Body of pancreas (tissue), 4 donors: ENCODE data around the gene SLC6A20. TPM values are rescaled to one million over a fixed set of nuclear protein-coding genes. Genes with fewer than 3 reads are reported as not detected.

Experiments
- ATAC-seq: fragments of 150-250 bp; one replicate; pipeline ENCODE4 v1.9.1; 2016
- DNase-seq, 4 donors: peaks; one replicate each; pipeline ENCODE4 v3.0.0-alpha.2; 2019
- H3K27ac ChIP-seq, 4 donors: fragments of 200-600 bp; sonication (generic); 1 replicate in 3 of 4; 2 replicates in 1 of 4; pipeline versions ENCODE4 v1.5.1 to v1.6.1; 2016 to 2019; ENCODE audit warnings: mild to moderate bottlenecking in 1 of 4, mixed read lengths in 1 of 4, moderate library complexity in 1 of 4
- H3K27me3 ChIP-seq, 2 donors: fragments of 200-600 bp; sonication (generic); one replicate each; pipeline ENCODE4 v1.6.0; 2016; ENCODE audit warnings: mild to moderate bottlenecking in 1 of 2
- H3K36me3 ChIP-seq, 2 donors: fragments of 200-600 bp; sonication (generic); replicated peaks in 1 of 2; 2 replicates each; pipeline ENCODE4 v1.5.1; 2016; ENCODE audit warnings: low read depth in 2 of 2; ENCODE audit not compliant: insufficient read depth in 1 of 2
- H3K4me1 ChIP-seq: fragments of 200-600 bp; sonication (generic); one replicate; pipeline ENCODE4 v1.6.0; 2016
- H3K4me3 ChIP-seq, 2 donors: fragments of 200-600 bp; sonication (generic); 1 replicate in 1 of 2; 2 replicates in 1 of 2; pipeline ENCODE4 v1.5.1; 2016 to 2019
- H3K9me3 ChIP-seq, 3 donors: fragments of 200-600 bp; sonication (generic); 1 replicate in 2 of 3; 2 replicates in 1 of 3; pipeline ENCODE4 v1.5.1; 2016
- CTCF ChIP-seq, 7 experiments: fragments of 450-650 bp in 4 of 7; fragments of 200-600 bp in 3 of 7; sonication (generic) in 3 of 7; IDR thresholded peaks; one replicate each; pipeline ENCODE4 v1.5.1; 2016 to 2019; ENCODE audit warnings: antibody characterized with exemption in 7 of 7
- POLR2A ChIP-seq, 3 donors: fragments of 450-650 bp; IDR thresholded peaks; one replicate each; pipeline ENCODE4 v1.6.1; 2016; ENCODE audit warnings: antibody characterized with exemption in 3 of 3, mild to moderate bottlenecking in 2 of 3
- WGBS, 2 donors: methylation state at CpG; one replicate each; pipeline ENCODE4 v1.1.5; 2017; 5-methylcytosine and 5-hydroxymethylcytosine counted together
- intact Hi-C: fragments of 100-400 bp; cut with DNase I; formaldehyde crosslinking; loops from one replicate; pipeline ENCODE4 v1.15.1; 2023
- total RNA-seq, 2 donors: library from RNA; depleted of rRNA; stranded (reverse); fragments of >200 nt; gene quantifications; one replicate each; pipeline ENCODE4 v1.1.0, GENCODE V29; 2016

The SLC6A20 gene
- total RNA-seq, 2 donors from 2014 or later = 4.7 to 5.3 TPM

GRCh38 chr3:45841420-45841756 is 45.1 kb upstream of the SLC6A20 start:
- WGBS, 2 donors = 0% methylated on average over 12 to 15 of the region's 15 CpGs
- ATAC-seq (peak; percentile 24), DNase-seq (peak in 2 of 4 donors; percentile 6 to 11)
- H3K36me3 ChIP-seq = no peaks in the 10 kb centered on the region
- peak overlapping the region; percentile 28 to 99 for H3K4me3 ChIP-seq
- intact Hi-C loops = no loop called here
- no peaks in the 10 kb centered on the region for H3K27me3 ChIP-seq
- TF ChIP-seq CTCF (IDR thresholded peaks at IDR 0.05) (no peak), POLR2A (IDR thresholded peaks at IDR 0.05) (no peak)
- H3K9me3 ChIP-seq = no peaks in the 10 kb centered on the region
- peak overlapping the region in 2 of 4 donors; percentile 68 to 78 for H3K27ac ChIP-seq
- peaks cover 22% of the 10 kb centered on the region for H3K4me1 ChIP-seq

- no peaks in the 10 kb centered on the region for H3K27me3 ChIP-seq
- ATAC-seq (no peak), DNase-seq (no peak)
- H3K27ac ChIP-seq = no peak overlapping the region
- no peak overlapping the region for H3K4me3 ChIP-seq
- H3K4me1 ChIP-seq = peaks cover 22% of the 10 kb centered on the region
- H3K9me3 ChIP-seq = no peaks in the 10 kb centered on the region
- 91 to 100% methylated on average over 1 of the region's 1 CpG for WGBS, 2 donors
- peaks cover 0 to 6% of the 10 kb centered on the region in 2 donors for H3K36me3 ChIP-seq
- TF ChIP-seq CTCF (IDR thresholded peaks at IDR 0.05) = no peak
- TF ChIP-seq POLR2A (IDR thresholded peaks at IDR 0.05) = no peak
- intact Hi-C loops = no loop called here
These were observed 42.1 kb upstream of the SLC6A20 start for GRCh38 chr3:45838466-45838865.

GRCh38 chr3:45832699-45833098 is 36.4 kb upstream of the SLC6A20 start:
- H3K27ac ChIP-seq = no peak overlapping the region
- no peaks in the 10 kb centered on the region for H3K4me1 ChIP-seq
- ATAC-seq (no peak), DNase-seq (peak in 1 of 4 donors; percentile 6)
- H3K27me3 ChIP-seq = no peaks in the 10 kb centered on the region
- no peak overlapping the region for H3K4me3 ChIP-seq
- H3K9me3 ChIP-seq = no peaks in the 10 kb centered on the region
- intact Hi-C loops = no loop called here
- TF ChIP-seq CTCF (IDR thresholded peaks at IDR 0.05) (peak in 2 of 7 experiments; percentile 23 to 25), POLR2A (IDR thresholded peaks at IDR 0.05) (no peak)
- peaks cover 0 to 21% of the 10 kb centered on the region in 2 donors for H3K36me3 ChIP-seq
- 92 to 95% methylated on average over 5 of the region's 5 CpGs for WGBS, 2 donors

- no peak overlapping the region for H3K4me3 ChIP-seq
- H3K27me3 ChIP-seq = no peaks in the 10 kb centered on the region
- no peak for DNase-seq
- no peak for TF ChIP-seq POLR2A (IDR thresholded peaks at IDR 0.05)
- no peak for TF ChIP-seq CTCF (IDR thresholded peaks at IDR 0.05)
- peaks cover 0 to 21% of the 10 kb centered on the region in 2 donors for H3K36me3 ChIP-seq
- no peak for ATAC-seq
- no peak overlapping the region for H3K27ac ChIP-seq
- H3K9me3 ChIP-seq = no peaks in the 10 kb centered on the region
- intact Hi-C loops = no loop called here
- no peaks in the 10 kb centered on the region for H3K4me1 ChIP-seq
- WGBS, 2 donors = 81 to 85% methylated on average over 5 of the region's 5 CpGs
These were observed 33.8 kb upstream of the SLC6A20 start for GRCh38 chr3:45830121-45830520.

GRCh38 chr3:45826908-45827307 is 30.6 kb upstream of the SLC6A20 start:
- ATAC-seq (no peak), DNase-seq (no peak)
- TF ChIP-seq CTCF (IDR thresholded peaks at IDR 0.05) (no peak), POLR2A (IDR thresholded peaks at IDR 0.05) (no peak)
- Histone ChIP-seq H3K27ac (no peak overlapping the region), H3K4me3 (no peak overlapping the region), H3K36me3 (peaks cover 5 to 20% of the 10 kb centered on the region in 2 donors), H3K4me1 (no peaks in the 10 kb centered on the region), H3K9me3 (no peaks in the 10 kb centered on the region), H3K27me3 (no peaks in the 10 kb centered on the region)
- intact Hi-C loops = no loop called here
- WGBS, 2 donors = 79 to 88% methylated on average over 3 of the region's 3 CpGs
